Endothelial cell of umbilical vein (primary cell): Measurements from ENCODE around the gene GDPD4.

Source experiments
- CTCF ChIP-seq, 2 donors: IDR thresholded peaks; 1 replicate in 1 of 2; 2 replicates in 1 of 2; pipeline ENCODE4 v1.5.1; 2011; ENCODE audit warnings: low read length in 2 of 2, mild to moderate bottlenecking in 2 of 2, moderate library complexity in 2 of 2, control low read depth in 1 of 2, inconsistent platforms in 1 of 2, low read depth in 1 of 2; ENCODE audit not compliant: insufficient read depth in 1 of 2; ENCODE audit errors: extremely low read depth in 1 of 2
- EZH2 ChIP-seq: IDR thresholded peaks from 2 replicates; pipeline ENCODE4 v1.6.1; 2012; ENCODE audit warnings: borderline replicate concordance, low read depth, mild to moderate bottlenecking, moderate library complexity, low read length, inconsistent platforms; ENCODE audit not compliant: severe bottlenecking
- FOS ChIP-seq: IDR thresholded peaks from 2 replicates; pipeline ENCODE4 v1.6.1; 2011; ENCODE audit warnings: mild to moderate bottlenecking, low read length, moderate library complexity, borderline replicate concordance; ENCODE audit not compliant: insufficient read depth
- GATA2 ChIP-seq: IDR thresholded peaks from 2 replicates; pipeline ENCODE4 v1.7.0; 2011; ENCODE audit warnings: low read depth, mild to moderate bottlenecking, moderate library complexity, mixed read lengths, low read length; ENCODE audit not compliant: insufficient read length, insufficient read depth
- MYC ChIP-seq: IDR thresholded peaks from one replicate; pipeline ENCODE4 v1.6.1; 2011; ENCODE audit warnings: mild to moderate bottlenecking, low read depth, low read length
- POLR2A ChIP-seq: IDR thresholded peaks from 2 replicates; pipeline ENCODE4 v1.6.1; 2012; ENCODE audit warnings: low read depth, mild to moderate bottlenecking, control low read depth, low read length
- POLR2AphosphoS5 ChIP-seq: IDR thresholded peaks from 2 replicates; pipeline ENCODE4 v1.6.1; 2012; ENCODE audit warnings: low read depth, mild to moderate bottlenecking, control low read depth, low read length, moderate library complexity; ENCODE audit not compliant: insufficient read depth
- TF ChIP-seq, protein P1 (sequence below): IDR thresholded peaks from 2 replicates; pipeline ENCODE4 v1.6.1; 2011; ENCODE audit not compliant: insufficient read depth, insufficient read length

GRCh38 chr11:77201991-77202841, 99.3 kb downstream of the GDPD4 start:
- TF ChIP-seq POLR2A (no peak), CTCF (IDR thresholded peaks at IDR 0.05; ENCODE audit: extremely low read depth in 1 of 2, insufficient read depth in 1 of 2, low read depth in 1 of 2, low read length in 2 of 2) (no peak), POLR2AphosphoS5 (no peak), GATA2 (no peak), EZH2 (no peak), MYC (no peak), FOS (no peak)
- TF ChIP-seq, protein P1, sequence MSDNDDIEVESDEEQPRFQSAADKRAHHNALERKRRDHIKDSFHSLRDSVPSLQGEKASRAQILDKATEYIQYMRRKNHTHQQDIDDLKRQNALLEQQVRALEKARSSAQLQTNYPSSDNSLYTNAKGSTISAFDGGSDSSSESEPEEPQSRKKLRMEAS: no peak
